Chondrocyte (in vitro differentiated cells): ENCODE measurements around the gene MCF2. TPM values are rescaled to one million over a fixed set of nuclear protein-coding genes. Genes with fewer than 3 reads are reported as not detected.

Source experiments
- DNase-seq: peaks from one replicate; pipeline ENCODE4 v3.0.0; 2021; ENCODE audit warnings: mixed read lengths, low spot score
- H3K27ac Mint-ChIP-seq: one replicate; pipeline ENCODE4 v1.8.0; 2021; ENCODE audit warnings: mild to moderate bottlenecking, moderate library complexity, mixed read lengths; ENCODE audit not compliant: unreplicated experiment
- H3K27me3 Mint-ChIP-seq: 2 replicates; pipeline ENCODE4 v1.8.0; 2021; ENCODE audit warnings: low read depth, mixed read lengths
- H3K36me3 Mint-ChIP-seq: 2 replicates; pipeline ENCODE4 v1.8.0; 2021; ENCODE audit warnings: low read depth, mixed read lengths
- H3K4me1 Mint-ChIP-seq: 2 replicates; pipeline ENCODE4 v1.8.0; 2021; ENCODE audit warnings: low read depth, mild to moderate bottlenecking, mixed read lengths
- H3K4me3 Mint-ChIP-seq: one replicate; pipeline ENCODE4 v1.8.0; 2021; ENCODE audit warnings: mild to moderate bottlenecking, moderate library complexity, mixed read lengths; ENCODE audit not compliant: unreplicated experiment
- H3K9me3 Mint-ChIP-seq: 2 replicates; pipeline ENCODE4 v1.8.0; 2021; ENCODE audit warnings: low read depth, mixed read lengths
- CTCF ChIP-seq: fragments of 200-600 bp; sonication (generic); IDR thresholded peaks from 2 replicates; pipeline ENCODE4 v1.5.0; 2021; ENCODE audit warnings: antibody characterized with exemption, mild to moderate bottlenecking, moderate library complexity
- total RNA-seq: library from RNA; stranded (reverse); gene quantifications from 3 replicates; pipeline ENCODE4 v1.2.1, GENCODE V29; 2021

Gene MCF2
- total RNA-seq, 1 donor from 2014 or later = not detected

DNA sequence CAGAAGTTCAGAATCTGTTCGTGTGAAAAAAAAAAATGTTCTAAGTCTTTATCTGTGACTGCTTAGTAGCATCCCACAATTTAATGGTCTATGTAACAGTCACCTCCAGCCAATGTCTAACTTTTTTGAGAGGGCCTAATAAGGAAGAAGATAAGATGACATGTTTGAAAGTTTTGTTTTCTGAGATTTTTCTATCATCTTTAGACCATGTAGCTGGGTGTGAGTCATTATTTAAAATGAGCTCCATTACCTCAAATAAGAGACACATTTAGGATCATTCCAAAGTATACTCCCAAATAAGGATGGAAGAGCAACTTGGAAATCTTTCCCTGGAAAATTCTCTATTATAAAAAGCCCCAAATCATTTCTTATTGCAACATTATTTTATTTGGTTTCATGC lies 28.2 kb upstream of the MCF2 start:
- H3K4me1 Mint-ChIP-seq = peaks cover 12% of the 10 kb centered on the region
- H3K4me3 Mint-ChIP-seq = no peak overlapping the region

GRCh38 chrX:139734996-139735395 lies 27.0 kb upstream of the MCF2 start:
- H3K4me3 Mint-ChIP-seq = no peak overlapping the region
- H3K9me3 Mint-ChIP-seq = peaks cover 2% of the 10 kb centered on the region
- H3K27me3 Mint-ChIP-seq = no peaks in the 10 kb centered on the region
- TF ChIP-seq CTCF = no peak
- H3K36me3 Mint-ChIP-seq = no peaks in the 10 kb centered on the region
- peaks cover 8% of the 10 kb centered on the region for H3K4me1 Mint-ChIP-seq
- no peak overlapping the region for H3K27ac Mint-ChIP-seq
- no peak for DNase-seq

More for the DNA sequence above, 28.2 kb upstream of the MCF2 start:
- DNase-seq = no peak
- H3K27me3 Mint-ChIP-seq = no peaks in the 10 kb centered on the region
- no peak overlapping the region for H3K27ac Mint-ChIP-seq
- no peak for TF ChIP-seq CTCF
- H3K36me3 Mint-ChIP-seq = no peaks in the 10 kb centered on the region
- H3K9me3 Mint-ChIP-seq = peaks cover 4% of the 10 kb centered on the region

- no peak for DNase-seq
- Mint-ChIP-seq H3K4me3 (no peak overlapping the region), H3K4me1 (no peaks in the 10 kb centered on the region), H3K36me3 (no peaks in the 10 kb centered on the region), H3K27me3 (no peaks in the 10 kb centered on the region), H3K27ac (no peak overlapping the region), H3K9me3 (no peaks in the 10 kb centered on the region)
- no peak for TF ChIP-seq CTCF
Measured at GRCh38 chrX:139725720-139726119, 17.8 kb upstream of the MCF2 start.

- H3K4me1 Mint-ChIP-seq = peaks cover 7% of the 10 kb centered on the region
- peaks cover 6% of the 10 kb centered on the region for H3K9me3 Mint-ChIP-seq
- no peaks in the 10 kb centered on the region for H3K36me3 Mint-ChIP-seq
- no peak overlapping the region for H3K4me3 Mint-ChIP-seq
- DNase-seq = no peak
- no peaks in the 10 kb centered on the region for H3K27me3 Mint-ChIP-seq
- TF ChIP-seq CTCF = no peak
- no peak overlapping the region for H3K27ac Mint-ChIP-seq
Measured at GRCh38 chrX:139724626-139725025, 16.7 kb upstream of the MCF2 start.

GRCh38 chrX:139720979-139721378 lies 13.0 kb upstream of the MCF2 start:
- no peaks in the 10 kb centered on the region for H3K27me3 Mint-ChIP-seq
- DNase-seq = no peak
- H3K4me1 Mint-ChIP-seq = peaks cover 7% of the 10 kb centered on the region
- no peak overlapping the region for H3K4me3 Mint-ChIP-seq
- TF ChIP-seq CTCF = no peak
- no peak overlapping the region for H3K27ac Mint-ChIP-seq
- H3K9me3 Mint-ChIP-seq = peaks cover 8% of the 10 kb centered on the region
- H3K36me3 Mint-ChIP-seq = no peaks in the 10 kb centered on the region
